ENCODE data around the gene STK11IP.

Gene STK11IP

GRCh38 chr2:219593154-219593553, 4.5 kb upstream of the STK11IP start:
- no peak for DNase-seq

DNA sequence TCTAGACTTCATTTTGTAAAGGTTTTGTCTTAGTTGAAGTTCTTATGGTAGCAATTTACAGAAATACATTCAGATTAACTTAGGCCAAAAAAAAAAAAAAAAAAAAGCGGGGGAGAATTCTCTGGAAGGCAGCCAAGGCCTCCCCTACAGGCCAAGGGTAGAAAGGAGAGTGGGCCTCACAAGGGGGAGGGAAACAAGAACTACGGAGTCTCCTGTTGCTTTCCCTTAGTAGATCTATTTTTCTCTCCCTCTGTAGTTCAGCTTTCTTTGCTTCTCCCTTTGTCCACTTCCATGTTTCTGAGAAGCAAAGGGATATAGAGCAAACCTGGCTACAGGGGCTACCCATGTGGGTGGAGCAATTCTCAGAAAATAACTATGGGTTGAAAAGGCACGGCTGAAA, 2.4 kb upstream of the STK11IP start:
- DNase-seq, result no peak

- DNase-seq, result no peak
Observed at GRCh38 chr2:219596954-219597551, 604 bp upstream of the STK11IP start.

GRCh38 chr2:219598308-219599078, 836 bp downstream of the STK11IP start:
- no peak for DNase-seq

- no peak for DNase-seq
Observed at GRCh38 chr2:219603771-219604170, 6.1 kb downstream of the STK11IP start.

GRCh38 chr2:219605607-219605954, 7.9 kb downstream of the STK11IP start:
- DNase-seq, result no peak

GRCh38 chr2:219607931-219608330, 10.3 kb downstream of the STK11IP start:
- DNase-seq, result no peak

DNA sequence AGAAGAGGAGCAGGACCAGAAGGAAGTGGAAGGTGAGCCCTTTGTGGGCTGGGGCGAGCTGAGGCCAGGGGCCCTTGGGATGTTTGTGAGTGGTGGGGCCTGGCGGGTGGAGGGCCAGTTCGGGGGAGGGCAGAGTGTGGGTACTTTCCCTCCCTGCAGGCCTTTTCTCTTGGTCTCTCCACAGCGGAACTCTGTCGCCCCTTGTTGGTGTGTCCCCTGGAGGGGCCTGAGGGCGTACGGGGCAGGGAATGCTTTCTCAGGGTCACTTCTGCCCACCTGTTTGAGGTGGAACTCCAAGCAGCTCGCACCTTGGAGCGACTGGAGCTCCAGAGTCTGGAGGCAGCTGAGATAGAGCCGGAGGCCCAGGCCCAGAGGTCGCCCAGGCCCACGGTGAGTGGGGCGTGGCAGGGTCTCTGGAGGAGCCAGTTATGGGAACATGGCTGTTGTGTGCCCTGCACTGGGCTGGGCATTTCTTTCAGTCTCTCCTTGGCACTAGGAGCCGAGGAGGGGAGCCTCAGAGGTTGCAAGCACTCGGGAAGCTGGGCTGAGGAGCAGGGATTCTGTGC, 10.8 kb downstream of the STK11IP start:
- DNase-seq, result no peak

DNA sequence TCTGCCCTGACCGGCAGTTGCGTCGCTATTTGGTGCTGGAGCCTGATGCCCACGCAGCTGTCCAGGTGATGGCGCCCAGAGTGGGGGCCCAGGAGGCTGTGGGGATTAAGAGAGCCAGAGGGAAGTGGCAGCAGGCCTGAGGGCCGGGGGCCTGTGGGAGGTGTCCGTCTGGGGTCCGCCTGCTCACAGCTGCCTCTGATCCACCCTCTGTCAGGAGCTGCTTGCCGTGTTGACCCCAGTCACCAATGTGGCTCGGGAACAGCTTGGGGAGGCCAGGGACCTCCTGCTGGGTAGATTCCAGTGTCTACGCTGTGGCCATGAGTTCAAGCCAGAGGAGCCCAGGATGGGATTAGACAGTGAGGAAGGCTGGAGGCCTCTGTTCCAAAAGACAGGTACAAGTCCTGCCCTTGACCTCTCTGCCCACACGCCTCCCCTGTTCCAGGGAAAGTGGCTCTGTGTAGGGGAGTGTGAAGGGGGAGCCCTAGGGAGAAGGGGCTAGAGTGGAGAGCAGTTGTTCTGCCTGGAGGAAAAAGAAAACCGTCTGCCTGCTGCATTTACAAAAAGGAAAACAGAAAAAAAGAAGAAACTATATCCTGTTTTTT, 11.6 kb downstream of the STK11IP start:
- no peak for DNase-seq

- no peak for DNase-seq
Observed at GRCh38 chr2:219611306-219611705, 13.6 kb downstream of the STK11IP start.

GRCh38 chr2:219611866-219612576, 14.4 kb downstream of the STK11IP start:
- no peak for DNase-seq

DNA sequence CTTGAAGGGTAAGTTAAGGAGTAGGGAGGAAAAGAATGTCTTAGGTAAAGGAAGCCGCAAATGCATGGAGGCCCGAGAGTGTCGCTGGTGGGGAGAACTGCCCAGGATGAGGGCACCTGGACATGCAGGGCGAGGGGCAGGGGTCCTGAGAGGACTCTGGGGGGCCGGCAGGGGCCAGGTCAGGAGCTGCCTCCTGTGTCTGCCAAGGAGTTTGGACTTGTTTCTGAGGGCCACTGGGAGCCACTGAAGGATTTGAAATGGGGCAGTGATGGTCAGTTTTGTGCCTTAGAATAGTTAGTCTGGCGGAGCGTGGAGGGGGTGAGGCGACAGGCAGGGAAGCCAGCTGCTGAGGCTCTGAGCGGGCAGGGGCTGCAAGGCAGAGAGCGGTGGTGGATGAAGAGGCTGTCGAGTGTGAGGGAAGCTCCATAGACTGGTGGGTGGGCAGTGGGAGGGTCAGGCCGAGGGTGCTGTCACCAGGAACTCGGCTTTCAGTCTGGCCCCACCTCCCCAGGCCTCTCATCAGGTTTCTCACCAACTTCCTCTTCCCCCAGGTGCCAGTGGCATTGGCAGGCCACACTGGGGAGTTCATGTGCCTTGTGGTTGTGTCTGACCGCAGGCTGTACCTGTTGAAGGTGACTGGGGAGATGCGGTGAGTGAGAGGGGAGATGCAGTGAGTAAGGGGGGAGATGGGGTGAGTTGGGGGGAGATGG, 15.1 kb downstream of the STK11IP start:
- no peak for DNase-seq

GRCh38 chr2:219613461-219614070, 15.9 kb downstream of the STK11IP start:
- DNase-seq, result no peak

- no peak for DNase-seq
Observed at GRCh38 chr2:219614076-219614860, 16.6 kb downstream of the STK11IP start.

- no peak for DNase-seq
Observed at GRCh38 chr2:219615036-219615435, 17.4 kb downstream of the STK11IP start.

GRCh38 chr2:219615894-219616293, 18.2 kb downstream of the STK11IP start:
- DNase-seq, result no peak

GRCh38 chr2:219616550-219616949, 18.9 kb downstream of the STK11IP start:
- no peak for DNase-seq

DNA sequence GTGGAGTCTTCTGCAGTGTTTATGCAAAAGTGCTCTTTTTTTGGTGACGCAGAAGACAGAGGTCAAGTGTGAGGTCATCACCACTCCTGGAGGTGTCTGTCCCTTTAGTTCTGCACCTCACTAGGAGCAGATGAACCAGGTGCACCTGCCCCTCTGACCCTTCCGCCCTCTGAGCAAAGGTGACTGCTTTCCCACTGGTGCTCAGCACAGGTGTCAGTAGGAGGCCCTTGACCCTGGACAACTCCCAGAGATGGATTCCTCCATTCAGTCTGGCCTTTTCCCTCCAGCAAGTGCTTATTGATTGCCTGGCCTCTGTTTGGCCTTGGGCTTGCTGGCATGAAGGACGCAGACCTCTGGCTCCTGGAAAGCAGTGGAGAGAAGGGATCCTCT, 21.1 kb downstream of the STK11IP start:
- DNase-seq, result no peak

DNA sequence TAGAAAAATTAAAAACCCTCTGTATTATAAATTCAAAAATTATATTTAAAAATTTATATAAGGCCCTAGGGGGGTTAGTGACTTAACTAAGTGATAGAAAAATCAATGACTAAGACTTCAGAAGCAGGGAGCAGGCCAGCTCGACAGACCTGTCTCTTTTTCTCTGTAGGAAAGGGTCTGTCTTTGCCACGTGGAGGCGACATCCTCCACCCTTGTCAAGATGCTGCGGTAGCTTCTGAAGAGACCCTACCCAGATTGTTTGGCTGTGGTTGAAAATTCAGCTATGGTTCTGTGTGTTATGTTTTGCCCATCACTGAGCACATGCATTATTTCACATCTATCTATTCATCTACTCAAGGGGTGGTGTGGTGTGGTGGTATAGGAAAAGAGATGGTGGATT, 21.6 kb downstream of the STK11IP start:
- DNase-seq, result no peak

DNA sequence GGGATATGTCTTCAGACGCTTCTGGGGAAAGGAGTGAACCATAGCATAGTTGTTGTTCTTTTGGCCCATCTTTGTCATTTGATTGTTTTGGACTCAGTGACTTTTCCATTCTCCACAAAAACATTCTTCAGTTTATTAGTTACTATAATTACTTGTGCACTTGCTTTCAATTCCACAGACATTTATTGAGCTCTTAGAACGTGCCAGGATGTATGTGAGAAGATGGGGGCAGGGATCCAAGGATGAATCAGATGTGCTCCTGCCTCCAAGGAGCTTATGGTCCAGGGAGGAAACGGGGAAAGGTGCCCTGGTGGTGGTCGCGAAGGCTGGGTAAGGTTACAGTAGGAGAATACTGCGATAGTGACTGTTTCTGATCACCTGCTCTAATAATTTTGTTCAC, 22.9 kb downstream of the STK11IP start:
- no peak for DNase-seq

GRCh38 chr2:219621935-219622334, 24.3 kb downstream of the STK11IP start:
- no peak for DNase-seq

DNA sequence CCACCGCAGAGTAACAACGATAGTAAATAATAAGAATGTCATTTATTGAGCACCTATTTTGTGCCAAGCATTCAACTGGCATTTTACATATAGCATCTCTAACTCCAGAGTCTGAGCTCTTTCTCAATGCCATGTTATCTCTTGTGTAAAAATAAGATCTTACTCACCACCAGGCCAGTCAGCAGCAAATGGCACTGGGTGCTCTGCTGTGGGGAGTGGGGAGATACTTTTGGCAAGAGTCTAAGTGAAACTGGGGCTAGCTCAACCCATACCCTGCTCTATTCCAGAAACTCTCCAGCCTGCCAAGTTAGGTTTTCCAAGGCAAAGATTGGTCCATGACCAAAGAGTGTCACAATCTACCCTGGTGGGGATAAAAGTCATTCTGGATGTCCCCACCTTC, 24.8 kb downstream of the STK11IP start:
- no peak for DNase-seq
